Mesenchymal stem cell (in vitro differentiated cells and primary cell): ENCODE measurements around the gene ACOT7. TPM values are rescaled to one million over a fixed set of nuclear protein-coding genes. Genes with fewer than 3 reads are reported as not detected.

Experiments
- DNase-seq: peaks from one replicate; pipeline ENCODE4 v3.0.0-alpha.2; 2013
- H2AFZ ChIP-seq: one replicate; pipeline ENCODE4 v1.6.1; 2013; ENCODE audit warnings: low read depth, mild to moderate bottlenecking, control low read depth, inconsistent platforms, low read length, moderate library complexity
- H2AK5ac ChIP-seq: 2 replicates; pipeline ENCODE4 v1.6.1; 2013; ENCODE audit warnings: low read length, moderate library complexity, mild to moderate bottlenecking, inconsistent platforms; ENCODE audit not compliant: severe bottlenecking
- H2BK120ac ChIP-seq: one replicate; pipeline ENCODE4 v1.6.1; 2013; ENCODE audit warnings: low read depth, mild to moderate bottlenecking, inconsistent platforms, low read length, moderate library complexity
- H2BK12ac ChIP-seq, 2 experiments: one replicate each; pipeline ENCODE4 v1.6.1; 2013; ENCODE audit warnings: inconsistent platforms in 2 of 2, low read length in 2 of 2, mild to moderate bottlenecking in 2 of 2, moderate library complexity in 2 of 2, control low read depth in 1 of 2
- H2BK15ac ChIP-seq: one replicate; pipeline ENCODE4 v1.6.1; 2013; ENCODE audit warnings: mild to moderate bottlenecking, low read depth, inconsistent platforms; ENCODE audit not compliant: poor library complexity, severe bottlenecking
- H2BK5ac ChIP-seq: 2 replicates; pipeline ENCODE4 v1.6.1; 2013; ENCODE audit warnings: low read depth, mild to moderate bottlenecking, low read length, control low read depth, inconsistent platforms; ENCODE audit not compliant: poor library complexity, severe bottlenecking
- H3K14ac ChIP-seq, 2 experiments: one replicate each; pipeline ENCODE4 v1.6.1; 2013; ENCODE audit warnings: inconsistent platforms in 2 of 2, low read length in 2 of 2, control low read depth in 1 of 2, mild to moderate bottlenecking in 1 of 2, moderate library complexity in 1 of 2
- H3K18ac ChIP-seq, 2 experiments: one replicate each; pipeline ENCODE4 v1.6.1; 2013; ENCODE audit warnings: inconsistent platforms in 2 of 2, low read length in 2 of 2, control low read depth in 1 of 2, low read depth in 1 of 2, mild to moderate bottlenecking in 1 of 2
- H3K23ac ChIP-seq, 2 experiments: one replicate each; pipeline ENCODE4 v1.6.1; 2013; ENCODE audit warnings: inconsistent platforms in 2 of 2, low read length in 2 of 2, mild to moderate bottlenecking in 2 of 2, moderate library complexity in 2 of 2, control low read depth in 1 of 2
- H3K27ac ChIP-seq: 2 replicates; pipeline ENCODE4 v1.5.1; 2013; ENCODE audit warnings: mild to moderate bottlenecking, moderate library complexity, low read length, control low read depth, inconsistent platforms; ENCODE audit not compliant: poor library complexity, severe bottlenecking
- H3K27me3 ChIP-seq, 2 experiments: 2 replicates each; pipeline versions ENCODE4 v1.6.1 to v1.7.0; 2013; ENCODE audit warnings: low read length in 2 of 2, mild to moderate bottlenecking in 2 of 2, moderate library complexity in 2 of 2, control low read depth in 1 of 2, inconsistent platforms in 1 of 2; ENCODE audit not compliant: control insufficient read depth in 1 of 2, insufficient read depth in 1 of 2
- H3K36me3 ChIP-seq, 2 experiments: 2 replicates each; pipeline versions ENCODE4 v1.6.1 to v1.7.0; 2013; ENCODE audit warnings: low read length in 2 of 2, control low read depth in 1 of 2, inconsistent platforms in 1 of 2, low read depth in 1 of 2, mild to moderate bottlenecking in 1 of 2; ENCODE audit not compliant: insufficient read depth in 2 of 2, control insufficient read depth in 1 of 2
- H3K4ac ChIP-seq, 2 experiments: one replicate each; pipeline ENCODE4 v1.6.1; 2013; ENCODE audit warnings: inconsistent platforms in 2 of 2, low read length in 2 of 2, mild to moderate bottlenecking in 2 of 2, moderate library complexity in 2 of 2, control low read depth in 1 of 2, low read depth in 1 of 2
- H3K4me1 ChIP-seq: 2 replicates; pipeline ENCODE4 v1.6.1; 2013; ENCODE audit warnings: low read depth, low read length, control low read depth; ENCODE audit not compliant: control insufficient read depth, insufficient read depth
- H3K4me2 ChIP-seq: 2 replicates; pipeline ENCODE4 v1.6.1; 2013; ENCODE audit warnings: low read length, mild to moderate bottlenecking, inconsistent platforms; ENCODE audit not compliant: poor library complexity, severe bottlenecking
- H3K4me3 ChIP-seq, 2 experiments: 2 replicates each; pipeline versions ENCODE4 v1.5.1 to v1.7.0; 2013; ENCODE audit warnings: low read length in 2 of 2, mild to moderate bottlenecking in 2 of 2, control low read depth in 1 of 2, low read depth in 1 of 2; ENCODE audit not compliant: insufficient read depth in 1 of 2
- H3K79me1 ChIP-seq: replicated peaks from 2 replicates; pipeline ENCODE4 v1.6.1; 2013; ENCODE audit warnings: mild to moderate bottlenecking, control low read depth, low read length, inconsistent platforms; ENCODE audit not compliant: poor library complexity, severe bottlenecking
- H3K9ac ChIP-seq: 2 replicates; pipeline ENCODE4 v1.7.0; 2013; ENCODE audit warnings: mild to moderate bottlenecking, low read length, moderate library complexity
- H3K9me3 ChIP-seq: 2 replicates; pipeline ENCODE4 v1.7.0; 2013; ENCODE audit warnings: mild to moderate bottlenecking, low read length; ENCODE audit not compliant: control insufficient read depth
- H4K8ac ChIP-seq: one replicate; pipeline ENCODE4 v1.6.1; 2013; ENCODE audit warnings: inconsistent platforms, mild to moderate bottlenecking, low read length, moderate library complexity
- H4K91ac ChIP-seq: one replicate; pipeline ENCODE4 v1.6.1; 2013; ENCODE audit warnings: mild to moderate bottlenecking, low read length, inconsistent platforms
- WGBS: methylation state at CpG from one replicate; pipeline ENCODE4 v1.1.7; 2013; ENCODE audit warnings: mixed read lengths; 5-methylcytosine and 5-hydroxymethylcytosine counted together
- small RNA-seq: library from polyadenylated mRNA; stranded (forward); fragments of <200 nt; extraction: miRNeasy Mini kit (QIAGEN cat#:217004); gene quantifications from one replicate; pipeline ENCODE3, GENCODE V24; 2013; ENCODE audit warnings: low read depth

Gene ACOT7

GRCh38 chr1:6218375-6219164 is 175.0 kb downstream of the ACOT7 start:
- H3K4ac ChIP-seq = no peak overlapping the region
- H3K4me1 ChIP-seq = peaks cover 11% of the 10 kb centered on the region
- H2AK5ac ChIP-seq = no peak overlapping the region

More at GRCh38 chr1:6218375-6219164, 175.0 kb downstream of the ACOT7 start:
- H3K4me3 ChIP-seq = no peak overlapping the region
- H3K79me1 ChIP-seq = peaks cover 3% of the 10 kb centered on the region
- DNase-seq = no peak
- H3K14ac ChIP-seq = no peak overlapping the region
- H2AFZ ChIP-seq = no peak overlapping the region
- no peak overlapping the region for H3K18ac ChIP-seq
- no peak overlapping the region for H2BK12ac ChIP-seq
- H3K36me3 ChIP-seq = peaks cover 14 to 17% of the 10 kb centered on the region in 2 experiments
- H3K9ac ChIP-seq = no peak overlapping the region
- no peaks in the 10 kb centered on the region for H3K27me3 ChIP-seq
- H3K27ac ChIP-seq = no peak overlapping the region
- no peak overlapping the region for H2BK120ac ChIP-seq
- 91% methylated on average over 16 of the region's 16 CpGs for WGBS
- no peak overlapping the region for H3K23ac ChIP-seq
- H4K91ac ChIP-seq = no peak overlapping the region
- H4K8ac ChIP-seq = no peak overlapping the region
- no peak overlapping the region for H2BK5ac ChIP-seq
- H3K4me2 ChIP-seq = no peak overlapping the region
- no peaks in the 10 kb centered on the region for H3K9me3 ChIP-seq
- no peak overlapping the region for H2BK15ac ChIP-seq

Small RNA genes lying within 50 kb of the gene (small RNA-seq; reads per million reads assigned to genes)
- gene MIR4252 = not detected
